IMR-90 (cell line): ENCODE measurements around the gene CATSPER4. TPM values are rescaled to one million over a fixed set of nuclear protein-coding genes. Genes with fewer than 3 reads are reported as not detected.

Experiments
- ATAC-seq: fragments of 200-7000 bp; cut with Tn5 transposase; 2 replicates; pipeline ENCODE4 v1.9.1; 2020; ENCODE audit warnings: low read depth, mild to moderate bottlenecking, moderate library complexity
- BruUV-seq: library from RNA; stranded (reverse); fragments of 400-500 nt; replicated peaks from 2 replicates; lab custom pipeline; 2021; lab: Mats Ljungman, UMichigan
- CTCF ChIA-PET: fragments of 300-600 bp; formaldehyde crosslinking; extraction: SDS; loops from one replicate; lab custom pipeline; 2021; ENCODE audit warnings: antibody characterized with exemption; lab: Yijun Ruan, JAX
- POLR2A ChIA-PET: fragments of 300-600 bp; sonication (Branson Sonifier 250); formaldehyde crosslinking; loops from one replicate; lab custom pipeline; 2022; ENCODE audit warnings: antibody characterized with exemption; ENCODE audit not compliant: unreplicated experiment; lab: Charles Lee
- DNase-seq: peaks from one replicate; pipeline ENCODE4 v3.0.0; 2013
- H2AFZ ChIP-seq: replicated peaks from 2 replicates; pipeline ENCODE3; 2013; ENCODE audit warnings: low read length, mild to moderate bottlenecking; ENCODE audit not compliant: poor library complexity
- H2AK5ac ChIP-seq: 2 replicates; pipeline ENCODE4 v1.6.1; 2013; ENCODE audit warnings: low read depth, low read length, inconsistent platforms
- H2AK9ac ChIP-seq: replicated peaks from 2 replicates; pipeline ENCODE3; 2013; ENCODE audit warnings: mild to moderate bottlenecking, low read depth, low read length, moderate library complexity; ENCODE audit not compliant: poor library complexity
- H2BK120ac ChIP-seq: 2 replicates; pipeline ENCODE4 v1.6.1; 2013; ENCODE audit warnings: low read depth, low read length, inconsistent platforms
- H2BK15ac ChIP-seq: 3 replicates; pipeline ENCODE4 v1.6.1; 2013; ENCODE audit warnings: low read depth, low read length, inconsistent platforms
- H2BK20ac ChIP-seq: 2 replicates; pipeline ENCODE4 v1.6.1; 2013; ENCODE audit warnings: low read depth, mild to moderate bottlenecking, inconsistent platforms, low read length, moderate library complexity
- H2BK5ac ChIP-seq: 2 replicates; pipeline ENCODE4 v1.6.1; 2013; ENCODE audit warnings: mild to moderate bottlenecking, low read depth, low read length, inconsistent platforms; ENCODE audit not compliant: poor library complexity, severe bottlenecking
- H3K14ac ChIP-seq: replicated peaks from 2 replicates; pipeline ENCODE4 v1.6.1; 2013; ENCODE audit warnings: low read depth, low read length, inconsistent platforms
- H3K18ac ChIP-seq: 2 replicates; pipeline ENCODE4 v1.6.1; 2013; ENCODE audit warnings: low read depth, low read length, control low read depth
- H3K23ac ChIP-seq: 2 replicates; pipeline ENCODE4 v1.6.1; 2013; ENCODE audit warnings: low read depth, low read length, inconsistent platforms
- H3K27ac ChIP-seq: 2 replicates; pipeline ENCODE4 v1.5.1; 2013; ENCODE audit warnings: mild to moderate bottlenecking, control low read depth, low read length; ENCODE audit not compliant: insufficient read depth
- H3K27me3 ChIP-seq: 2 replicates; pipeline ENCODE4 v1.6.1; 2013; ENCODE audit warnings: low read length; ENCODE audit not compliant: control insufficient read depth, insufficient read depth
- H3K36me3 ChIP-seq: 2 replicates; pipeline ENCODE4 v1.6.1; 2013; ENCODE audit warnings: low read length, mixed read lengths; ENCODE audit not compliant: control insufficient read depth, insufficient read depth
- H3K4ac ChIP-seq: 2 replicates; pipeline ENCODE4 v1.6.1; 2013; ENCODE audit warnings: low read depth, low read length, inconsistent platforms
- H3K4me1 ChIP-seq: 2 replicates; pipeline ENCODE4 v1.6.1; 2013; ENCODE audit warnings: low read length, mixed read lengths; ENCODE audit not compliant: control insufficient read depth, insufficient read depth
- H3K4me2 ChIP-seq: 2 replicates; pipeline ENCODE4 v1.6.1; 2013; ENCODE audit warnings: low read depth, mild to moderate bottlenecking, control low read depth, low read length, moderate library complexity
- H3K4me3 ChIP-seq: 2 replicates; pipeline ENCODE4 v1.5.1; 2013; ENCODE audit warnings: low read depth, mild to moderate bottlenecking, control low read depth, low read length, moderate library complexity; ENCODE audit not compliant: insufficient read depth
- H3K56ac ChIP-seq: 2 replicates; pipeline ENCODE4 v1.6.1; 2013; ENCODE audit warnings: low read length, inconsistent platforms; ENCODE audit not compliant: insufficient read depth; ENCODE audit errors: extremely low read depth
- H3K79me1 ChIP-seq, 2 experiments: 2 replicates each; pipeline ENCODE4 v1.6.1; 2013; ENCODE audit warnings: low read length in 2 of 2, inconsistent platforms in 1 of 2, low read depth in 1 of 2
- H3K9ac ChIP-seq: 2 replicates; pipeline ENCODE4 v1.6.1; 2013; ENCODE audit warnings: low read depth, low read length, control low read depth
- H3K9me1 ChIP-seq: 2 replicates; pipeline ENCODE4 v1.6.1; 2013; ENCODE audit warnings: low read length, inconsistent platforms; ENCODE audit not compliant: insufficient read depth
- H3K9me3 ChIP-seq: 2 replicates; pipeline ENCODE4 v1.6.1; 2013; ENCODE audit warnings: low read length; ENCODE audit not compliant: control insufficient read depth, insufficient read depth
- H4K20me1 ChIP-seq: 2 replicates; pipeline ENCODE4 v1.6.1; 2013; ENCODE audit warnings: low read length, inconsistent platforms; ENCODE audit not compliant: insufficient read depth
- H4K5ac ChIP-seq: 2 replicates; pipeline ENCODE4 v1.6.1; 2013; ENCODE audit warnings: mild to moderate bottlenecking, low read depth, low read length, control low read depth
- H4K8ac ChIP-seq, 2 experiments: 2 replicates each; pipeline ENCODE4 v1.6.1; 2013; ENCODE audit warnings: low read depth in 2 of 2, low read length in 2 of 2, control low read depth in 1 of 2, inconsistent platforms in 1 of 2
- H4K91ac ChIP-seq: 2 replicates; pipeline ENCODE4 v1.6.1; 2013; ENCODE audit warnings: low read depth, low read length, inconsistent platforms; ENCODE audit not compliant: insufficient read depth
- CHD1 ChIP-seq: IDR thresholded peaks from 2 replicates; pipeline ENCODE4 v1.6.1; 2012; ENCODE audit warnings: low read depth, low read length, improper control_type of control experiment
- MAFK ChIP-seq: IDR thresholded peaks from 2 replicates; pipeline ENCODE4 v1.6.1; 2012; ENCODE audit warnings: low read depth, low read length, improper control_type of control experiment
- MXI1 ChIP-seq: IDR thresholded peaks from 2 replicates; pipeline ENCODE4 v1.6.1; 2012; ENCODE audit warnings: low read depth, mild to moderate bottlenecking, low read length, moderate library complexity, borderline replicate concordance
- NFE2L2 ChIP-seq: fragments of 150-350 bp; IDR thresholded peaks from 2 replicates; pipeline ENCODE4 v1.6.1; 2016; ENCODE audit warnings: low read depth, mild to moderate bottlenecking, low read length
- SMC3 ChIP-seq: fragments of 150-350 bp; IDR thresholded peaks from 2 replicates; pipeline ENCODE4 v1.6.1; 2016; ENCODE audit warnings: low read depth, mild to moderate bottlenecking, antibody characterized with exemption, low read length, moderate library complexity
- WGBS, 2 experiments: methylation state at CpG; one replicate each; pipeline versions ENCODE4 v1.1.5 to v1.1.7; 2013; ENCODE audit warnings: missing lambda C conversion rate in 2 of 2; ENCODE audit not compliant: insufficient read length in 1 of 2; ENCODE audit errors: extremely low coverage in 2 of 2; 5-methylcytosine and 5-hydroxymethylcytosine counted together
- dilution Hi-C: fragments of 300-500 bp; cut with HindIII; formaldehyde crosslinking; loops from one replicate; pipeline ENCODE4 v1.14.3; 2018; ENCODE audit warnings: low sequenced_read_pairs; ENCODE audit not compliant: unreplicated experiment
- in situ Hi-C: fragments of 300-500 bp; cut with MboI; formaldehyde crosslinking; loops from 3 replicates; pipeline ENCODE4 v1.14.3; 2019; ENCODE audit warnings: low sequenced_read_pairs, inconsistent platforms, mixed read lengths
- intact Hi-C: fragments of 100-400 bp; cut with micrococcal nuclease; formaldehyde crosslinking; loops from 2 replicates; pipeline ENCODE4 v1.10.0; 2022
- polyA plus RNA-seq, 3 experiments: library from polyadenylated mRNA; depleted of rRNA; stranded (reverse); fragments of >200 nt; gene quantifications; 2 replicates each; pipeline ENCODE4 v1.2.3, GENCODE V29; 2012; ENCODE audit warnings: low replicate concordance in 1 of 3
- total RNA-seq: library from RNA; depleted of rRNA; stranded (reverse); fragments of >200 nt; gene quantifications from 2 replicates; pipeline ENCODE4 v1.2.3, GENCODE V29; 2012

The CATSPER4 gene
- total and polyA plus RNA-seq, 2 of the 4 experiments (the other 2 are of a cell fraction), result not detected

- TF ChIP-seq CHD1 (no peak), SMC3 (no peak)
Observed at GRCh38 chr1:26234644-26235370, 44.4 kb downstream of the CATSPER4 start (continued).

- Histone ChIP-seq H3K9ac (no peak overlapping the region), H3K9me3 (no peaks in the 10 kb centered on the region), H4K8ac (peak overlapping the region in 1 of 2 experiments; percentile 10; a peak in 1 of 4 replicates), H3K14ac (0 out of 2 replicates have a peak overlapping the region, but pooled peaks have one; percentile 10), H2AFZ (no peak overlapping the region), H3K23ac (peak overlapping the region; percentile 59; the same call in 1 of the 2 replicates), H2BK15ac (no peak overlapping the region), H2BK20ac (no peak overlapping the region), H3K9me1 (peaks cover 6% of the 10 kb centered on the region; the same call in 1 of the 2 replicates), H4K5ac (no peak overlapping the region; the same call in 1 of the 2 replicates), H3K18ac (peak overlapping the region; percentile 20; the same call in 1 of the 2 replicates), H3K56ac (no peak overlapping the region), H2AK9ac (no peak overlapping the region), H3K27ac (no peak overlapping the region), H2BK5ac (peak overlapping the region; percentile 29), H2AK5ac (no peak overlapping the region), H3K27me3 (no peaks in the 10 kb centered on the region), H2BK120ac (peak overlapping the region; percentile 51; the same call in 1 of the 2 replicates), H3K4ac (peak overlapping the region; percentile 24; the same call in 1 of the 2 replicates), H3K79me1 (peaks cover 24 to 54% of the 10 kb centered on the region in 2 experiments), H4K20me1 (no peaks in the 10 kb centered on the region), H4K91ac (no peak overlapping the region), H3K36me3 (no peaks in the 10 kb centered on the region), H3K4me3 (no peak overlapping the region), H3K4me2 (peak overlapping the region; percentile 34; the same call in 1 of the 2 replicates), H3K4me1 (peaks cover 4% of the 10 kb centered on the region)
- peak; percentile 73 for TF ChIP-seq MAFK
- no peak for TF ChIP-seq MXI1
- peak; percentile 97 for TF ChIP-seq NFE2L2
- no TSS peak for BruUV-seq
- WGBS, 2 experiments, result no CpG with 5 or more reads among the region's 6 CpGs
- DNase-seq (peak; percentile 33), ATAC-seq (no peak)
- dilution Hi-C loops, result no loop called here
- in situ Hi-C loops, result no loop called here
- intact Hi-C loops, result loop anchor here (10.0 kb wide), 1 partner anchor 133 kb away; no protein-coding TSS in a partner anchor
- ChIA-PET POLR2A (no interaction called here), CTCF (interaction anchor here (1.6 kb wide), 1 partner anchor 42 kb away, joined by 3 read pairs; no protein-coding TSS in a partner anchor)
Observed at GRCh38 chr1:26237230-26237966, 47.0 kb downstream of the CATSPER4 start.
